ENCODE measurements around the gene TLR6.

GRCh38 chr4:38873290-38873944, 16.8 kb upstream of the TLR6 start:
- TF ChIP-seq CTCF (IDR thresholded peaks at IDR 0.05) (no peak), POLR2A (IDR thresholded peaks at IDR 0.05) (no peak)
